Measurements from ENCODE around the gene PRDM16.

The PRDM16 gene

GRCh38 chr1:3463013-3463385 is 394.0 kb downstream of the PRDM16 start:
- no peak overlapping the region for H3K4me3 ChIP-seq (ENCODE audit: low read depth, low read length)
- DNase-seq (ENCODE audit: low read depth), result no peak
- TF ChIP-seq CTCF (IDR thresholded peaks at IDR 0.05; ENCODE audit: low read depth, low read length), result no peak
- no peak for TF ChIP-seq POLR2A (IDR thresholded peaks at IDR 0.05; ENCODE audit: extremely low read depth, insufficient read length)
- TF ChIP-seq MAX (IDR thresholded peaks at IDR 0.05; ENCODE audit: low read depth, low read length), result no peak
- no peak for TF ChIP-seq MYC (IDR thresholded peaks at IDR 0.05; ENCODE audit: low read depth, low read length)

GRCh38 chr1:3463408-3463863 is 394.4 kb downstream of the PRDM16 start:
- TF ChIP-seq CTCF (IDR thresholded peaks at IDR 0.05; ENCODE audit: low read depth, low read length) (no peak), MYC (IDR thresholded peaks at IDR 0.05; ENCODE audit: low read depth, low read length) (no peak), POLR2A (IDR thresholded peaks at IDR 0.05; ENCODE audit: extremely low read depth, insufficient read length) (no peak), MAX (IDR thresholded peaks at IDR 0.05; ENCODE audit: low read depth, low read length) (no peak)
- no peak for DNase-seq (ENCODE audit: low read depth)

GRCh38 chr1:3463891-3464648 is 395.1 kb downstream of the PRDM16 start:
- no peak for DNase-seq (ENCODE audit: low read depth)
- TF ChIP-seq MYC (IDR thresholded peaks at IDR 0.05; ENCODE audit: low read depth, low read length) (no peak), MAX (IDR thresholded peaks at IDR 0.05; ENCODE audit: low read depth, low read length) (no peak), CTCF (IDR thresholded peaks at IDR 0.05; ENCODE audit: low read depth, low read length) (no peak), POLR2A (IDR thresholded peaks at IDR 0.05; ENCODE audit: extremely low read depth, insufficient read length) (no peak)
- no peak overlapping the region for H3K4me3 ChIP-seq (ENCODE audit: low read depth, low read length)

More at GRCh38 chr1:3463408-3463863, 394.4 kb downstream of the PRDM16 start:
- H3K4me3 ChIP-seq (ENCODE audit: low read depth, low read length), result no peak overlapping the region

GRCh38 chr1:3464649-3465025 is 395.6 kb downstream of the PRDM16 start:
- TF ChIP-seq MYC (IDR thresholded peaks at IDR 0.05; ENCODE audit: low read depth, low read length), result no peak
- TF ChIP-seq MAX (IDR thresholded peaks at IDR 0.05; ENCODE audit: low read depth, low read length), result no peak
- TF ChIP-seq CTCF (IDR thresholded peaks at IDR 0.05; ENCODE audit: low read depth, low read length), result no peak
- TF ChIP-seq POLR2A (IDR thresholded peaks at IDR 0.05; ENCODE audit: extremely low read depth, insufficient read length), result no peak
- no peak overlapping the region for H3K4me3 ChIP-seq (ENCODE audit: low read depth, low read length)
- DNase-seq (ENCODE audit: low read depth), result no peak

GRCh38 chr1:3465091-3465934 is 396.3 kb downstream of the PRDM16 start:
- TF ChIP-seq MAX (IDR thresholded peaks at IDR 0.05; ENCODE audit: low read depth, low read length) (no peak), POLR2A (IDR thresholded peaks at IDR 0.05; ENCODE audit: extremely low read depth, insufficient read length) (no peak), CTCF (IDR thresholded peaks at IDR 0.05; ENCODE audit: low read depth, low read length) (no peak), MYC (IDR thresholded peaks at IDR 0.05; ENCODE audit: low read depth, low read length) (no peak)
- no peak overlapping the region for H3K4me3 ChIP-seq (ENCODE audit: low read depth, low read length)
- DNase-seq (ENCODE audit: low read depth), result no peak
